SK-N-SH treated with all-trans-retinoic acid at 6 μM for 48 hours (cell line): ENCODE measurements around the gene GCLC.
"Not testable (repeated sequence)": the region's sequence is repeated elsewhere in the genome, so short reads cannot be mapped to it uniquely, and the experiment has no call there.

ENCODE experiments used
- ATAC-seq: fragments of 200-7000 bp; cut with Tn5 transposase; 3 replicates; pipeline ENCODE4 v1.9.1; 2020; ENCODE audit warnings: mild to moderate bottlenecking, moderate library complexity
- ARNTL ChIP-seq: fragments of 450-650 bp; formaldehyde crosslinking; IDR thresholded peaks from 2 replicates; pipeline ENCODE4 v1.5.0; 2020; ENCODE audit warnings: low read depth, mild to moderate bottlenecking, moderate library complexity, borderline replicate concordance
- BACH2 ChIP-seq: fragments of 250-450 bp; sonication (Bioruptor Pico); IDR thresholded peaks from 2 replicates; pipeline ENCODE4 v1.9.0; 2021; ENCODE audit warnings: mild to moderate bottlenecking, borderline replicate concordance
- CSDC2 ChIP-seq: fragments of 250-450 bp; sonication (Bioruptor Pico); IDR thresholded peaks from 2 replicates; pipeline ENCODE4 v1.5.0; 2020; ENCODE audit warnings: mild to moderate bottlenecking, moderate library complexity
- GLIS3 ChIP-seq: fragments of 250-450 bp; sonication (Bioruptor Pico); IDR thresholded peaks from 2 replicates; pipeline ENCODE4 v1.5.0; 2020; ENCODE audit warnings: mild to moderate bottlenecking, moderate library complexity
- RARB ChIP-seq: fragments of 250-450 bp; sonication (Bioruptor Pico); IDR thresholded peaks from 2 replicates; pipeline ENCODE4 v1.8.0; 2021; ENCODE audit warnings: mild to moderate bottlenecking, moderate library complexity
- TCF4 ChIP-seq: fragments of 250-450 bp; sonication (Bioruptor Pico); IDR thresholded peaks from 2 replicates; pipeline ENCODE4 v1.8.0; 2021; ENCODE audit warnings: mild to moderate bottlenecking, moderate library complexity, borderline replicate concordance
- ZC3H10 ChIP-seq: fragments of 250-450 bp; sonication (Bioruptor Pico); IDR thresholded peaks from 2 replicates; pipeline ENCODE4 v1.5.1; 2021; ENCODE audit warnings: mild to moderate bottlenecking, moderate library complexity
- ZFP3 ChIP-seq: fragments of 250-450 bp; sonication (Bioruptor Pico); IDR thresholded peaks from 2 replicates; pipeline ENCODE4 v1.5.0; 2020; ENCODE audit warnings: mild to moderate bottlenecking, moderate library complexity
- ZNF565 ChIP-seq: fragments of 450-650 bp; formaldehyde crosslinking; conservative IDR thresholded peaks from 2 replicates; pipeline ENCODE4 v1.5.0; 2020; ENCODE audit warnings: low read depth, mild to moderate bottlenecking, moderate library complexity
- ZNF70 ChIP-seq: fragments of 450-650 bp; formaldehyde crosslinking; IDR thresholded peaks from 2 replicates; pipeline ENCODE4 v1.5.0; 2020; ENCODE audit warnings: mild to moderate bottlenecking, moderate library complexity
- TF ChIP-seq, protein P1 (sequence below): fragments of 250-450 bp; sonication (Bioruptor Pico); IDR thresholded peaks from 2 replicates; pipeline ENCODE4 v1.5.0; 2020; ENCODE audit warnings: mild to moderate bottlenecking, moderate library complexity
- TF ChIP-seq, protein P2 (sequence below): fragments of 250-450 bp; sonication (Bioruptor Pico); IDR thresholded peaks from 2 replicates; pipeline ENCODE4 v1.5.1; 2021; ENCODE audit warnings: mild to moderate bottlenecking, moderate library complexity
- TF ChIP-seq, protein P3 (sequence below): fragments of 250-450 bp; sonication (Bioruptor Pico); IDR thresholded peaks from 2 replicates; pipeline ENCODE4 v1.8.0; 2020; ENCODE audit warnings: mild to moderate bottlenecking, moderate library complexity, borderline replicate concordance

Gene GCLC

DNA sequence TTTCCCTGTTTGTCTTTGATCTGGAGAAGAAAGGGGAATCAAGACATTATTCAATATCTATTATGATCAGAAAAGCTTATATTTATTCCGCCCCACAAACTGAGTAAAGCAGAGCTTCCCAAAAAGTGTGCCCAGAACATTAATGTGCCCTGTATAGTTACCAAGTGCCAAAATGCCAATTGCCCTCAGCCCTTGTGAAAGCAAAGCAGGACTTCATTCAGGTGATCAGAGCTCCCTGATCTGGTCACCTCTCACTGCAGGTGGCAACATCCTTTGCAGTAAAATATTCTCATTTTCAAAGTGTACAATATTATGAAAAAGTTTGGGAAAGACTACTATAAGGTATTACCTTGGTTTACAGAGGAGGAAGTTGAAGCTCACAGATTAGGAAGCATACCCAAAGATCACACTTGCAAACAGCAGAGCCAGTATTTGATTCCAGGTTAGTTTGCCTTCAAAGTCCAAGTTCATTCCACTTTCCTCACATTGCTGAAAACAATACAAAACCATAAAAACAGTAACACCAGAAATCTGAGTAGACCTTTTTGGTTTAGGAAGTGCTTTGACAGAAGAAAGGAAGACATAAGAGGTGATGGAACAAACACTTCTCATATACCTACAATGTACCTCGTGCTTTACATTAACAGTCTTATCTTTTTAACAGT lies 19.6 kb upstream of the GCLC start (continued):
- no peak for TF ChIP-seq ZNF565 (CRISPR knock-in tag)
- TF ChIP-seq GLIS3 (CRISPR knock-in tag), result no peak
- TF ChIP-seq, all 23 proteins: peak for 0

DNA sequence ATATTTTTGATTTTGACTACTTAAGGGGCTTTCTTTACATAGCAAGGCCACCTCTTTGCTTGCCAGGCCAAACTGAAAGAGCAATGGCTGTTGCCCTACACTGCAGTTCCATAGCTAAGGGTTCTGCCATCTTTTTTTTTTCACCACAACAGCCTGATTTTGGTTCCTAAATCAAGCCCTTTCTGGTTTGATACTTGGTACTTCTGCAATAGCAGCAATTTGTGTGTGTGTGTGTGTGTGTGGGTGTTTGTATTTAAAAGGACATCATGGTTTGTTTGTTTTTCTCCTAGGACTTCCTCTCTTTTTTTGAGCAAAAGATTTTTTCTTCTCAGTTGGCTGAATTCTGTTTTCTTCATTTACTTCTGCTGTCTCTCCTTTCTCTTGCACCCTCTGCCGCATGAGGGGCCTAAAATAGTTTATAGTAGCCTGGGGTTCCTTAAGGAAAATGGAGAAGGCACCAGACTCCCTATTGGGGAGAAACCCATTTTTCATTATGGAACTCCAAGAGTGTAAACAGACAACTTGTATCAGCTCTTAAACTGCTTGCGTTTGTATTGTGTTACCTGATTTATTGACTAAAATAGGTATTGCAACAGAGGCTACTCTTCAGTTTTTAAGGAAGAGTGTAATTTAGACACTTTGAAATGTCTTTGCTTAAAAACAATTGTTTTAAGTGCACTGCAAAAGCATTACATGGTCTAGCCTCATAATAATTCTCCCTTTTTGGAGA lies 12.2 kb upstream of the GCLC start:
- ATAC-seq, result no peak
- TF ChIP-seq BACH2 (no peak), ZC3H10 (CRISPR knock-in tag) (no peak), ZNF70 (CRISPR knock-in tag) (no peak)
- TF ChIP-seq, protein P1, sequence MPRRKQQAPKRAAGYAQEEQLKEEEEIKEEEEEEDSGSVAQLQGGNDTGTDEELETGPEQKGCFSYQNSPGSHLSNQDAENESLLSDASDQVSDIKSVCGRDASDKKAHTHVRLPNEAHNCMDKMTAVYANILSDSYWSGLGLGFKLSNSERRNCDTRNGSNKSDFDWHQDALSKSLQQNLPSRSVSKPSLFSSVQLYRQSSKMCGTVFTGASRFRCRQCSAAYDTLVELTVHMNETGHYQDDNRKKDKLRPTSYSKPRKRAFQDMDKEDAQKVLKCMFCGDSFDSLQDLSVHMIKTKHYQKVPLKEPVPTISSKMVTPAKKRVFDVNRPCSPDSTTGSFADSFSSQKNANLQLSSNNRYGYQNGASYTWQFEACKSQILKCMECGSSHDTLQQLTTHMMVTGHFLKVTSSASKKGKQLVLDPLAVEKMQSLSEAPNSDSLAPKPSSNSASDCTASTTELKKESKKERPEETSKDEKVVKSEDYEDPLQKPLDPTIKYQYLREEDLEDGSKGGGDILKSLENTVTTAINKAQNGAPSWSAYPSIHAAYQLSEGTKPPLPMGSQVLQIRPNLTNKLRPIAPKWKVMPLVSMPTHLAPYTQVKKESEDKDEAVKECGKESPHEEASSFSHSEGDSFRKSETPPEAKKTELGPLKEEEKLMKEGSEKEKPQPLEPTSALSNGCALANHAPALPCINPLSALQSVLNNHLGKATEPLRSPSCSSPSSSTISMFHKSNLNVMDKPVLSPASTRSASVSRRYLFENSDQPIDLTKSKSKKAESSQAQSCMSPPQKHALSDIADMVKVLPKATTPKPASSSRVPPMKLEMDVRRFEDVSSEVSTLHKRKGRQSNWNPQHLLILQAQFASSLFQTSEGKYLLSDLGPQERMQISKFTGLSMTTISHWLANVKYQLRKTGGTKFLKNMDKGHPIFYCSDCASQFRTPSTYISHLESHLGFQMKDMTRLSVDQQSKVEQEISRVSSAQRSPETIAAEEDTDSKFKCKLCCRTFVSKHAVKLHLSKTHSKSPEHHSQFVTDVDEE (CRISPR knock-in tag), result no peak
- TF ChIP-seq, protein P2, sequence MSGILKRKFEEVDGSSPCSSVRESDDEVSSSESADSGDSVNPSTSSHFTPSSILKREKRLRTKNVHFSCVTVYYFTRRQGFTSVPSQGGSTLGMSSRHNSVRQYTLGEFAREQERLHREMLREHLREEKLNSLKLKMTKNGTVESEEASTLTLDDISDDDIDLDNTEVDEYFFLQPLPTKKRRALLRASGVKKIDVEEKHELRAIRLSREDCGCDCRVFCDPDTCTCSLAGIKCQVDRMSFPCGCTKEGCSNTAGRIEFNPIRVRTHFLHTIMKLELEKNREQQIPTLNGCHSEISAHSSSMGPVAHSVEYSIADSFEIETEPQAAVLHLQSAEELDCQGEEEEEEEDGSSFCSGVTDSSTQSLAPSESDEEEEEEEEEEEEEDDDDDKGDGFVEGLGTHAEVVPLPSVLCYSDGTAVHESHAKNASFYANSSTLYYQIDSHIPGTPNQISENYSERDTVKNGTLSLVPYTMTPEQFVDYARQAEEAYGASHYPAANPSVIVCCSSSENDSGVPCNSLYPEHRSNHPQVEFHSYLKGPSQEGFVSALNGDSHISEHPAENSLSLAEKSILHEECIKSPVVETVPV (CRISPR knock-in tag), result no peak
- TF ChIP-seq, protein P3, sequence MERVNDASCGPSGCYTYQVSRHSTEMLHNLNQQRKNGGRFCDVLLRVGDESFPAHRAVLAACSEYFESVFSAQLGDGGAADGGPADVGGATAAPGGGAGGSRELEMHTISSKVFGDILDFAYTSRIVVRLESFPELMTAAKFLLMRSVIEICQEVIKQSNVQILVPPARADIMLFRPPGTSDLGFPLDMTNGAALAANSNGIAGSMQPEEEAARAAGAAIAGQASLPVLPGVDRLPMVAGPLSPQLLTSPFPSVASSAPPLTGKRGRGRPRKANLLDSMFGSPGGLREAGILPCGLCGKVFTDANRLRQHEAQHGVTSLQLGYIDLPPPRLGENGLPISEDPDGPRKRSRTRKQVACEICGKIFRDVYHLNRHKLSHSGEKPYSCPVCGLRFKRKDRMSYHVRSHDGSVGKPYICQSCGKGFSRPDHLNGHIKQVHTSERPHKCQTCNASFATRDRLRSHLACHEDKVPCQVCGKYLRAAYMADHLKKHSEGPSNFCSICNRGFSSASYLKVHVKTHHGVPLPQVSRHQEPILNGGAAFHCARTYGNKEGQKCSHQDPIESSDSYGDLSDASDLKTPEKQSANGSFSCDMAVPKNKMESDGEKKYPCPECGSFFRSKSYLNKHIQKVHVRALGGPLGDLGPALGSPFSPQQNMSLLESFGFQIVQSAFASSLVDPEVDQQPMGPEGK (CRISPR knock-in tag), result no peak

DNA sequence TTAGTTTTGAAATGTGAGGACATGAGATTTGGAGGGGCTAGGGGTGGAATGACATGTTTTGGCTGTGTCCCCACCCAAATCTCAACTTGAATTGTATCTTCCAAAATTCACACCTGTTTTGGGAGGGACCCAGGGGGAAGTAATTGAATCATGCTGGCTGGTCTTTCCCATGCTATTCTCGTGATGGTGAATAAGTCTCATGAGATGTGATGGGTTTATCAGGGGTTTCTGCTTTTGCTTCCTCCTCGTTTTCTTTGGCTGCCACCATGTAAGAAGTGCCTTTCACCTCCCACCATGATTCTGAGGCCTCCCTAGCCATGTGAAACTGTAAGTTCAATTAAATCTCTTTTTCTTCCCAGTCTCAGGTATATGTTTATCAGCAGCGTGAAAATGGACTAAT lies 8.7 kb upstream of the GCLC start:
- not testable (repeated sequence) for ATAC-seq

DNA sequence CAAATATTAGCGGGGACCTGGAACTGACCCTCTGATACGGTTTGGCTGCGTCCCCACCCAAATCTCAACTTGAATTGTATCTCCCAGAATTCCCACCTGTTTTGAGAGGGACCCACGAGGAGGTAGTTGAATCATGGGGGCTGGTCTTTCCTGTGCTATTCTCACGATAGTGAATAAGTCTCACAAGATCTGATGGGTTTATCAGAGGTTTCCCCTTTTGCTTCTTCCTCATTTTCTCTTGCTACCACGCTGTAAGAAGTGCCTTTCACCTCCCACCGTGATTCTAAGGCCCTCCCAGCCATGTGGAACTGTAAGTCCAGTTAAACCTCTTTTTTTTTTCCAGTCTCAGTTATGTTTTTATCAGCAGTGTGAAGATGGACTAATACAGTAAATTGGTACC lies 6.8 kb upstream of the GCLC start:
- ATAC-seq, result not testable (repeated sequence)

DNA sequence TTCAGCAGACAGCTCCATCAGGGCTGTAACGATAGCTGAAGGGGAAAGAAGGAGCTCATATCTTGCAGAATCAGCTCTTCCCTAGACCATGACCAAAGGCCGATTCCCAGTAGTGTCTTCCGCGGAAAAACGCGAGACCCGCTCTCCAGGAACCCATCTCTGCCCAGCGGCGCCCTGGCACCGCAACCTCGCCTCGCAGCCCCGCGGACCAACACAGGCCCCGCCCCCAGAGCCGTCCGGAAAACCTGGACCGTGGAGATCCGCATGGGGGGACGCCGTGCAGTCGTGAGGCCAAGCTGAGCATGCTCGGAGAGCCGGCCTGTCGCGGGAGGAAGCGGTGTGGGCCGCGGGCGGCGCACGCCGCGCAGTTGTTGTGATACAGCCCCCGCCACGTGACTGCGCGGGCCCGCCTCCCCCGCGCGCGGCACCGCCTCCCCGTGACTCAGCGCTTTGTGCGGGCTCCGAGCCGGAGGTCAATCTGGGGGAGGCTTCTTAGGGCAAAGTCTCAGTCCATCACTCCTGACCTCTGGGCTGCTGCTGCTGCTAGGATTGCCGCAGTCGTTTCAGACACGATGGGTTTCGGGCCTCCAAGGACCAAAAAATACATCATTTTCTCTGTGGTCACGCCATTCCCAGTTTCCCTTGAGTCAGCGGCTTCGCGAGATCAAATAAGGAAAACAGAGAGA lies 3.1 kb upstream of the GCLC start:
- ATAC-seq, result peak; percentile 89
- TF ChIP-seq ZFP3 (CRISPR knock-in tag) (0 out of 2 replicates have a peak, but pooled peaks have one; percentile 3), BACH2 (peak; percentile 83; the same call in 1 of the 2 replicates), ZNF70 (CRISPR knock-in tag) (peak; percentile 6; the same call in 1 of the 2 replicates), TCF4 (no peak), ZNF565 (CRISPR knock-in tag) (no peak), CSDC2 (CRISPR knock-in tag) (peak; percentile 49; the same call in 1 of the 2 replicates), ARNTL (no peak), RARB (CRISPR knock-in tag) (no peak)
- TF ChIP-seq, protein P1 (CRISPR knock-in tag), result peak; percentile 22; the same call in 1 of the 2 replicates
